K562 (cell line): ENCODE data around the gene CADPS2. TPM values are rescaled to one million over a fixed set of nuclear protein-coding genes. Genes with fewer than 3 reads are reported as not detected.

Experiments used
- ATAC-seq: fragments of 200-7000 bp; cut with Tn5 transposase; 3 replicates; pipeline ENCODE4 v1.9.1; 2020; ENCODE audit warnings: moderate library complexity
- BruUV-seq: library from RNA; stranded (reverse); fragments of 400-500 nt; replicated peaks from 2 replicates; lab custom pipeline; 2021; lab: Mats Ljungman, UMichigan
- CTCF ChIA-PET: fragments of 300-600 bp; formaldehyde crosslinking; extraction: SDS; loops from one replicate; lab custom pipeline; 2021; ENCODE audit warnings: low intra/inter-chr PET ratio; lab: Yijun Ruan, JAX
- POLR2A ChIA-PET: fragments of 300-600, 350-650 bp; sonication (Branson Sonifier 250); formaldehyde crosslinking; extraction: SDS; loops from one replicate; lab custom pipeline; 2021; ENCODE audit warnings: antibody characterized with exemption, inconsistent platforms; lab: Yijun Ruan, JAX
- DNase-seq, 4 experiments: peaks; one replicate each; pipeline versions ENCODE4 v3.0.0 to v3.0.0-alpha.2; 2011 to 2018; ENCODE audit warnings: low spot score in 3 of 4, mixed read lengths in 3 of 4; ENCODE audit errors: extremely low read depth in 1 of 4
- FAIRE-seq: peaks from 2 replicates; lab custom pipeline; 2011; peaks lifted over from hg19 to GRCh38; lab: Jason Lieb, UNC
- H2AFZ ChIP-seq: 2 replicates; pipeline ENCODE4 v1.6.0; 2011; ENCODE audit warnings: low read depth, low read length, control low read depth, inconsistent platforms
- H3K27ac ChIP-seq: fragments of 200-600 bp; 3 replicates; pipeline ENCODE4 v1.8.0; 2011; ENCODE audit warnings: low read depth, mild to moderate bottlenecking, control low read depth, inconsistent platforms, low read length, moderate library complexity, mixed read lengths; ENCODE audit errors: extremely low read depth
- H3K27me3 ChIP-seq, 2 experiments: fragments of 300-600 bp in 1 of 2; 2 replicates in 1 of 2; 3 replicates in 1 of 2; pipeline versions ENCODE4 v1.6.0 to v1.8.0; 2011; ENCODE audit warnings: inconsistent platforms in 2 of 2, low read length in 2 of 2, mild to moderate bottlenecking in 1 of 2, mixed read lengths in 1 of 2, moderate library complexity in 1 of 2; ENCODE audit not compliant: control insufficient read depth in 2 of 2, insufficient read depth in 2 of 2
- H3K36me3 ChIP-seq: fragments of 300-600 bp; 3 replicates; pipeline ENCODE4 v1.8.0; 2011; ENCODE audit warnings: mild to moderate bottlenecking, low read length, inconsistent platforms; ENCODE audit not compliant: control insufficient read depth, insufficient read depth
- H3K4me1 ChIP-seq, 2 experiments: fragments of 200-600 bp in 1 of 2; replicated peaks in 1 of 2; 2 replicates in 1 of 2; 3 replicates in 1 of 2; pipeline versions ENCODE4 v1.5.1 to v1.8.0; 2011; ENCODE audit warnings: inconsistent platforms in 2 of 2, low read length in 2 of 2, mild to moderate bottlenecking in 1 of 2, mixed read lengths in 1 of 2, moderate library complexity in 1 of 2; ENCODE audit not compliant: control insufficient read depth in 2 of 2, insufficient read depth in 2 of 2
- H3K4me2 ChIP-seq: 2 replicates; pipeline ENCODE4 v1.6.1; 2011; ENCODE audit warnings: low read length, control low read depth, inconsistent platforms, mixed read lengths; ENCODE audit not compliant: insufficient read depth
- H3K4me3 ChIP-seq: fragments of 200-600 bp; sonication (generic), shearing (Covaris generic); 2 replicates; pipeline ENCODE4 v1.5.1; 2016; ENCODE audit warnings: control low read depth, inconsistent platforms
- H3K79me2 ChIP-seq: fragments of 200-600 bp; 3 replicates; pipeline ENCODE4 v1.8.0; 2011; ENCODE audit warnings: low read length, inconsistent platforms; ENCODE audit not compliant: control insufficient read depth, insufficient read depth
- H3K9ac ChIP-seq, 2 experiments: 2 replicates each; pipeline versions ENCODE4 v1.6.0 to v1.6.1; 2011; ENCODE audit warnings: low read depth in 2 of 2, low read length in 2 of 2, control low read depth in 1 of 2, inconsistent platforms in 1 of 2, mild to moderate bottlenecking in 1 of 2, mixed read lengths in 1 of 2; ENCODE audit not compliant: insufficient read depth in 1 of 2
- H3K9me1 ChIP-seq: one replicate; pipeline ENCODE4 v1.6.0; 2011; ENCODE audit warnings: inconsistent platforms, mild to moderate bottlenecking, low read length, moderate library complexity; ENCODE audit not compliant: control insufficient read depth, insufficient read depth
- H3K9me3 ChIP-seq: replicated peaks from 2 replicates; pipeline ENCODE4 v1.5.1; 2011; ENCODE audit warnings: low read depth, low read length, inconsistent platforms; ENCODE audit not compliant: control insufficient read depth, insufficient read depth
- H4K20me1 ChIP-seq: replicated peaks from 2 replicates; pipeline ENCODE4 v1.6.1; 2011; ENCODE audit warnings: low read length, inconsistent platforms, mixed read lengths; ENCODE audit not compliant: control insufficient read depth, insufficient read depth
- CTCFL ChIP-seq: IDR thresholded peaks from 2 replicates; pipeline ENCODE4 v1.6.1; 2011; ENCODE audit warnings: borderline replicate concordance, low read depth, mild to moderate bottlenecking, moderate library complexity, low read length; ENCODE audit not compliant: insufficient read depth, poor library complexity, severe bottlenecking
- CXXC5 ChIP-seq: fragments of 250-450 bp; sonication (Bioruptor Pico); IDR thresholded peaks from 2 replicates; pipeline ENCODE4 v1.8.0; 2022; ENCODE audit warnings: inconsistent platforms, mild to moderate bottlenecking, moderate library complexity
- NFXL1 ChIP-seq: fragments of 450-650 bp; formaldehyde crosslinking; IDR thresholded peaks from 2 replicates; pipeline ENCODE4 v1.4.0; 2021; ENCODE audit warnings: mild to moderate bottlenecking
- NKRF ChIP-seq: fragments of 450-650 bp; IDR thresholded peaks from 2 replicates; pipeline ENCODE4 v1.6.1; 2016; ENCODE audit warnings: borderline replicate concordance
- PCBP1 ChIP-seq: fragments of 200-400 bp; formaldehyde crosslinking; IDR thresholded peaks from 2 replicates; pipeline ENCODE4 v1.6.1; 2018; ENCODE audit warnings: mild to moderate bottlenecking, low read depth, low read length; ENCODE audit not compliant: poor library complexity, severe bottlenecking
- SMARCB1 ChIP-seq: IDR thresholded peaks from 2 replicates; pipeline ENCODE4 v1.6.1; 2011; ENCODE audit warnings: improper control_type of control experiment, low read depth; ENCODE audit not compliant: insufficient read length
- SREBF1 ChIP-seq: fragments of 150-350 bp; IDR thresholded peaks from 2 replicates; pipeline ENCODE4 v1.6.1; 2014; ENCODE audit warnings: antibody characterized with exemption, low read depth, low read length, borderline replicate concordance
- TSC22D4 ChIP-seq: fragments of 450-650 bp; IDR thresholded peaks from 2 replicates; pipeline ENCODE4 v1.6.1; 2016; ENCODE audit warnings: missing genetic modification characterization, missing biosample characterization, control low read depth
- ZKSCAN8 ChIP-seq: fragments of 200-800 bp; sonication (Bioruptor generic); IDR thresholded peaks from 2 replicates; pipeline ENCODE4 v1.6.1; 2016; ENCODE audit warnings: missing genetic modification characterization, missing compliant biosample characterization
- ZNF280B ChIP-seq: fragments of 250-450 bp; sonication (Bioruptor Pico); IDR thresholded peaks from 2 replicates; pipeline ENCODE4 v1.5.1; 2021; ENCODE audit warnings: mild to moderate bottlenecking
- ZNF696 ChIP-seq: fragments of 250-450 bp; sonication (Bioruptor Pico); conservative IDR thresholded peaks from 2 replicates; pipeline ENCODE4 v1.4.0; 2020; ENCODE audit warnings: mild to moderate bottlenecking, moderate library complexity
- ZNF778 ChIP-seq: fragments of 450-650 bp; formaldehyde crosslinking; IDR thresholded peaks from 2 replicates; pipeline ENCODE4 v1.4.0; 2020; ENCODE audit warnings: mild to moderate bottlenecking, moderate library complexity
- ZNF785 ChIP-seq: fragments of 250-450 bp; sonication (Bioruptor Pico); IDR thresholded peaks from 2 replicates; pipeline ENCODE4 v1.4.0; 2020; ENCODE audit warnings: mild to moderate bottlenecking
- WGBS: fragments of 100-300 bp; shearing (Covaris generic); methylation state at CpG from one replicate; pipeline ENCODE4 v1.1.6; 2016; ENCODE audit warnings: low coverage, mixed read lengths; ENCODE audit not compliant: insufficient coverage; ENCODE audit errors: missing lambda C conversion rate; 5-methylcytosine and 5-hydroxymethylcytosine counted together
- in situ Hi-C: fragments of 300-500 bp; cut with MboI; formaldehyde crosslinking; loops from 4 replicates; pipeline ENCODE4 v1.15.0; 2018; ENCODE audit warnings: inconsistent platforms, mixed read lengths
- intact Hi-C: fragments of 100-400 bp; cut with micrococcal nuclease; formaldehyde crosslinking; loops from 2 replicates; pipeline ENCODE4 v1.14.2; 2022
- polyA plus RNA-seq, 8 experiments: library from polyadenylated mRNA; depleted of rRNA in 4 of 8; stranded (reverse) in 5 of 8; unstranded in 3 of 8; fragments of >200 nt; fragmentation: Nextera tagmentation in 2 of 8; fragmentation: Illumina TruSeq in 1 of 8; extraction: Ambion mirVana in 2 of 8; extraction: Trizol in 1 of 8; gene quantifications; 2 replicates each; pipeline versions ENCODE4 v1.2.1 to v1.2.3, GENCODE V29; 2011 to 2014; ENCODE audit warnings: inconsistent platforms in 1 of 8, missing spikeins in 1 of 8
- total RNA-seq, 7 experiments: library from RNA; depleted of rRNA in 6 of 7; stranded (reverse); fragments of >200 nt in 6 of 7; fragmentation: Illumina TruSeq in 2 of 7; extraction: Trizol in 2 of 7; gene quantifications; 2 replicates each; pipeline versions ENCODE4 v1.2.1 to v1.2.3, GENCODE V29; 2011 to 2021; ENCODE audit warnings: low replicate concordance in 1 of 7

The CADPS2 gene
- total and polyA plus RNA-seq, 9 of the 15 experiments (the other 6 are each of a cell fraction or from before 2014, with no cell fraction given), result 0.03 to 0.14 (median 0.04) TPM; not detected in 1

GRCh38 chr7:122710916-122711315 is 175.3 kb downstream of the CADPS2 start:
- POLR2A ChIA-PET, result no interaction called here
- in situ Hi-C loops (no loop called here), intact Hi-C loops (no loop called here)
- Histone ChIP-seq H2AFZ (no peak overlapping the region), H4K20me1 (no peaks in the 10 kb centered on the region), H3K27ac (no peak overlapping the region), H3K9me1 (no peaks in the 10 kb centered on the region), H3K9me3 (peaks cover 5% of the 10 kb centered on the region; the same call in 1 of the 2 replicates), H3K36me3 (no peaks in the 10 kb centered on the region), H3K9ac (no peak overlapping the region), H3K4me2 (no peak overlapping the region), H3K4me3 (no peak overlapping the region), H3K4me1 (no peaks in the 10 kb centered on the region), H3K27me3 (no peaks in the 10 kb centered on the region), H3K79me2 (no peaks in the 10 kb centered on the region)
- ATAC-seq, result no peak
- FAIRE-seq, result no peak
- CTCF ChIA-PET, result no interaction called here
- no TSS peak for BruUV-seq
- 0% methylated on average over 1 of the region's 1 CpG for WGBS
- TF ChIP-seq SREBF1 (no peak), CTCFL (no peak), PCBP1 (no peak), ZNF696 (CRISPR knock-in tag) (no peak), SMARCB1 (no peak), TSC22D4 (no peak), ZNF778 (CRISPR knock-in tag) (no peak), CXXC5 (CRISPR knock-in tag) (no peak), NFXL1 (CRISPR knock-in tag) (no peak), ZNF280B (CRISPR knock-in tag) (no peak), ZKSCAN8 (no peak), NKRF (no peak), ZNF785 (CRISPR knock-in tag) (no peak)
- DNase-seq, result no peak
